Kidney (tissue), 14 donors: ENCODE measurements around the gene SIM2. TPM values are rescaled to one million over a fixed set of nuclear protein-coding genes. Genes with fewer than 3 reads are reported as not detected.
A peak's percentile ranks its signal among the peaks of the same experiment; 100 is the strongest.

Experiments
- DNase-seq, 5 donors: peaks; one replicate each; pipeline ENCODE4 v3.0.0-alpha.2; 2013 to 2020
- FAIRE-seq: peaks from 2 replicates; lab custom pipeline; 2012; peaks lifted over from hg19 to GRCh38; lab: Jason Lieb, UNC
- H3K27ac ChIP-seq, 2 donors: one replicate each; pipeline ENCODE4 v1.7.0; 2013; ENCODE audit warnings: low read depth in 2 of 2, low read length in 2 of 2, inconsistent platforms in 1 of 2
- H3K27me3 ChIP-seq: one replicate; pipeline ENCODE4 v1.7.1; 2013; ENCODE audit warnings: low read length, inconsistent platforms; ENCODE audit not compliant: control insufficient read depth, insufficient read depth
- H3K36me3 ChIP-seq, 3 donors: one replicate each; pipeline versions ENCODE4 v1.7.0 to v1.7.1; 2013; ENCODE audit warnings: low read length in 3 of 3, control low read depth in 1 of 3, inconsistent platforms in 1 of 3; ENCODE audit not compliant: insufficient read depth in 3 of 3, control insufficient read depth in 2 of 3
- H3K4me1 ChIP-seq, 3 donors: one replicate each; pipeline versions ENCODE4 v1.7.0 to v1.7.1; 2013; ENCODE audit warnings: low read length in 3 of 3, inconsistent platforms in 1 of 3, low read depth in 1 of 3; ENCODE audit not compliant: control insufficient read depth in 2 of 3, insufficient read depth in 2 of 3
- H3K4me3 ChIP-seq, 3 donors: one replicate each; pipeline versions ENCODE4 v1.7.0 to v1.8.1; 2013; ENCODE audit warnings: low read length in 3 of 3, control low read depth in 1 of 3, inconsistent platforms in 1 of 3
- H3K9ac ChIP-seq, 3 donors: one replicate each; pipeline versions ENCODE4 v1.7.0 to v1.7.1; 2013; ENCODE audit warnings: low read length in 3 of 3, control low read depth in 1 of 3, inconsistent platforms in 1 of 3
- H3K9me3 ChIP-seq, 3 donors: one replicate each; pipeline versions ENCODE4 v1.7.0 to v1.7.1; 2013; ENCODE audit warnings: low read length in 3 of 3, control low read depth in 1 of 3, inconsistent platforms in 1 of 3; ENCODE audit not compliant: control insufficient read depth in 2 of 3, insufficient read depth in 1 of 3
- intact Hi-C: fragments of 100-400 bp; cut with DNase I; formaldehyde crosslinking; loops from one replicate; pipeline ENCODE4 v1.11.1; 2022
- polyA plus RNA-seq: library from polyadenylated mRNA; stranded (reverse); fragments of 350-450 nt; fragmentation: Illumina TruSeq; extraction: RNeasy Lipid Tissue Mini Kit (QIAGEN cat#74804); gene quantifications from one replicate; pipeline ENCODE4 v1.2.3, GENCODE V29; 2014; ENCODE audit warnings: low read depth, low replicate concordance; ENCODE audit not compliant: insufficient read depth
- total RNA-seq: library from RNA; stranded (reverse); fragmentation: NEBNext Ultra II Directional; extraction: Animal tissue kit (Norgen Biotek cat#: 25700); gene quantifications from one replicate; pipeline ENCODE4 v1.2.1, GENCODE V29; 2021
- TF ChIP-seq, protein P1 (sequence below): IDR thresholded peaks from 3 replicates; pipeline ENCODE4 v1.5.1; 2012; ENCODE audit warnings: mild to moderate bottlenecking, moderate library complexity, borderline replicate concordance; ENCODE audit not compliant: insufficient read depth; ENCODE audit errors: extremely low read depth
- donor health status: control.
- donor health status: control.
- donor health status: control.
- donor health status: control.
- donor health status: control.
- donor health status: DM: yes; HTN: yes; CAD: no.
- donor health status: Normal renal cell carcinoma (clear cell type).

The SIM2 gene
- total and polyA plus RNA-seq, 2 donors from 2014 or later = 6.5 to 71.3 TPM

DNA sequence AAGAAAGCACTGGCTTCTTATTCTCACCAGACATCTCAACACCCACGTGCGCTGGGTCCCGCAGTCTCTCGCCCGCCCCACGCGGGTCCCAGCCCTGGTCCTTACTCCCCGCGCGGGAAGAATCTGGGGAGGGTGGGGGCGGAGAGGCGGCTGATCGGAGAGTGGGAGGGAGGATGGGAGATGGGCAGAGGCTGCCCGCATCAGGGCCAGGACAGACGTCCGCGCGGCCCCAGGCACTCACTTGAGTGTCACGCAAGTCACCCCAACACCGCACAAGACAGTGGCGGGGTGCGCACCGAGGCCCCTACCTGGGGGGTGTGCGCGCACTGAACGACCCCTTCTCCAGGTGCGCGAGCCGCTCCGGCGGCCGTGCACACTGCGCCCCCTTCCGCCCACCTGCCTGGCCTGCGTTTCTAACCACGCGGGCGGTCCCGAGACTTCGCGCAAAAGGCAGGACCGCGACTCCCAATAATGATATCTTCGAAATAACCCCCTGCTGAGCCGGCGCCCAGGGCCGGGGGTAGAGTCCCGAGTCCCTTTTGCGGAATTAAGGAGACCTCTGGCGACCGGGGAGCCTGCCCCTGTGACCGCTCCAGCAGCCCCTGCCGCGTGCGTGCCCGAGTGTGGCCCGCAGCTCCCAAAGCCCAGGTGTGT is 6.0 kb upstream of the SIM2 start:
- DNase-seq = peak; percentile 61 to 78 (median 76)
- H3K27ac ChIP-seq = peak overlapping the region in 1 of 2 donors; percentile 55
- H3K27me3 ChIP-seq = peaks cover 73% of the 10 kb centered on the region
- no peak for FAIRE-seq
- no peaks in the 10 kb centered on the region for H3K4me1 ChIP-seq
- TF ChIP-seq, protein P1, sequence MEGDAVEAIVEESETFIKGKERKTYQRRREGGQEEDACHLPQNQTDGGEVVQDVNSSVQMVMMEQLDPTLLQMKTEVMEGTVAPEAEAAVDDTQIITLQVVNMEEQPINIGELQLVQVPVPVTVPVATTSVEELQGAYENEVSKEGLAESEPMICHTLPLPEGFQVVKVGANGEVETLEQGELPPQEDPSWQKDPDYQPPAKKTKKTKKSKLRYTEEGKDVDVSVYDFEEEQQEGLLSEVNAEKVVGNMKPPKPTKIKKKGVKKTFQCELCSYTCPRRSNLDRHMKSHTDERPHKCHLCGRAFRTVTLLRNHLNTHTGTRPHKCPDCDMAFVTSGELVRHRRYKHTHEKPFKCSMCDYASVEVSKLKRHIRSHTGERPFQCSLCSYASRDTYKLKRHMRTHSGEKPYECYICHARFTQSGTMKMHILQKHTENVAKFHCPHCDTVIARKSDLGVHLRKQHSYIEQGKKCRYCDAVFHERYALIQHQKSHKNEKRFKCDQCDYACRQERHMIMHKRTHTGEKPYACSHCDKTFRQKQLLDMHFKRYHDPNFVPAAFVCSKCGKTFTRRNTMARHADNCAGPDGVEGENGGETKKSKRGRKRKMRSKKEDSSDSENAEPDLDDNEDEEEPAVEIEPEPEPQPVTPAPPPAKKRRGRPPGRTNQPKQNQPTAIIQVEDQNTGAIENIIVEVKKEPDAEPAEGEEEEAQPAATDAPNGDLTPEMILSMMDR = peak; percentile 15
- no peaks in the 10 kb centered on the region for H3K9me3 ChIP-seq
- no peaks in the 10 kb centered on the region for H3K36me3 ChIP-seq
- no peak overlapping the region for H3K9ac ChIP-seq
- intact Hi-C loops = no loop called here
- H3K4me3 ChIP-seq = peak overlapping the region in 1 of 3 donors; percentile 33

DNA sequence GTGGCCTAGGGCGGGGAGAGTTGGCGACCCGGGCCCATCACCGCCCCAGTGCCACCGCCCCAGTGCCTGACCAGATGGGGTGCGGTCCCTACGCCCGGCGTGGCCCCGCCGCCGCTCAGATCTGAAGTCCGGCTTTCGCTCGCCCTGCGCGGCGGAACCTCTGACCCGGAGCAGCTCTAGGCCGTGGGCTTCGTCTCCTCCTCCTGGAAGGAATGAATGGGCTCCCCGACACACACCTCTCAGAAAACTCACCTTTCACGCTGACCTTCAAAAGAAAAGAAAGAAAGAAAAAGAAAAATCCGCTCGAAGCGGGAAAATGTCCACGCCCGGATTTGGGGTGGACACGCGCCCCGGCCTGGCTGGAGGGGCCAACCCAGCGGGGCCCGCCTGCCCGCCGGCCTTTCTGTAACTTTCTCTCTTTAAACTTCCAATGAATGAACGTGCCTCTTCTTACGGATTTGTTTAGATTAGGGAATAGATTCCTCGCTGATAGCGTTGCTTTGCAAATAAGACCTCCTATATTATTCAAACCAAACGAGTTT is 5.4 kb upstream of the SIM2 start:
- no peaks in the 10 kb centered on the region for H3K36me3 ChIP-seq
- H3K27me3 ChIP-seq = peaks cover 77% of the 10 kb centered on the region
- FAIRE-seq = no peak
- H3K4me1 ChIP-seq = peaks cover 0 to 2% (median 0%) of the 10 kb centered on the region in 3 donors
- intact Hi-C loops = no loop called here
- TF ChIP-seq, protein P1 = no peak
- H3K4me3 ChIP-seq = peak overlapping the region in 1 of 3 donors; percentile 33
- DNase-seq = peak in 2 of 5 donors; percentile 38 to 39
- H3K9me3 ChIP-seq = no peaks in the 10 kb centered on the region
- H3K27ac ChIP-seq = peak overlapping the region in 1 of 2 donors; percentile 9
- peak overlapping the region in 1 of 3 donors; percentile 35 for H3K9ac ChIP-seq

DNA sequence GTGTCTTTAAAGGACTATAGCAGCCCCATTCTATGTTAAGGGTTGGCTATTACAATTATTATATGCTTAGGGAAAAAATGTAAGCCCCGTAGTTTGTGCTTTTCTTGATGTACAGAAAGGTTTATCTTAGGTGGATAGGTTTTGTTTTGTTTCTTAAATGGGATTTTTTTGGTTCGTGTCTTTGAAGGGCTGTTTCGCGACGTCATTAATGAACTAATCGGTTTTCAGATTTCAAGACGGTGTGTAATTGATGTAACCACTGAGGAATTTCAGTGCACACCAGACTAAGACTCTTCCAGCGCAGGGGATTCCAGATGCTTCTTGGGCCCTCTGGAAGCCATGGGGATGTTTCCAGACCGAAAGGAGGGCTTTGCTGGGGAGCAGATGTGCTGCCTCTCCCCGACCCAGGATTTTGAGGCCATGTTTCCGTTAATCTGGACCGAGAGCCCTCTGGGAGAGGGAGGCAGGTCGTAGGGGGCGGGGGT is 4.8 kb upstream of the SIM2 start:
- no peak for FAIRE-seq
- peaks cover 0 to 3% (median 0%) of the 10 kb centered on the region in 3 donors for H3K4me1 ChIP-seq

More for the DNA sequence above, 4.8 kb upstream of the SIM2 start:
- TF ChIP-seq, protein P1 = no peak
- DNase-seq = peak in 2 of 5 donors; percentile 23 to 74
- H3K36me3 ChIP-seq = no peaks in the 10 kb centered on the region
- no peak overlapping the region for H3K4me3 ChIP-seq
- peak overlapping the region in 1 of 3 donors; percentile 35 for H3K9ac ChIP-seq
- no peaks in the 10 kb centered on the region for H3K9me3 ChIP-seq
- peak overlapping the region in 1 of 2 donors; percentile 83 for H3K27ac ChIP-seq
- intact Hi-C loops = no loop called here
- peaks cover 77% of the 10 kb centered on the region for H3K27me3 ChIP-seq
